WI38 (cell line): ENCODE results near the gene FNDC3A.

ENCODE experiments used
- H3K4me3 ChIP-seq: 2 replicates; pipeline ENCODE4 v1.5.1; 2011; ENCODE audit warnings: low read depth, mild to moderate bottlenecking, control low read depth, low read length
- TF ChIP-seq, protein P1 (sequence below): IDR thresholded peaks from 2 replicates; pipeline ENCODE4 v1.5.1; 2012; ENCODE audit warnings: low read depth, mild to moderate bottlenecking, control low read depth, low read length

Gene FNDC3A

DNA sequence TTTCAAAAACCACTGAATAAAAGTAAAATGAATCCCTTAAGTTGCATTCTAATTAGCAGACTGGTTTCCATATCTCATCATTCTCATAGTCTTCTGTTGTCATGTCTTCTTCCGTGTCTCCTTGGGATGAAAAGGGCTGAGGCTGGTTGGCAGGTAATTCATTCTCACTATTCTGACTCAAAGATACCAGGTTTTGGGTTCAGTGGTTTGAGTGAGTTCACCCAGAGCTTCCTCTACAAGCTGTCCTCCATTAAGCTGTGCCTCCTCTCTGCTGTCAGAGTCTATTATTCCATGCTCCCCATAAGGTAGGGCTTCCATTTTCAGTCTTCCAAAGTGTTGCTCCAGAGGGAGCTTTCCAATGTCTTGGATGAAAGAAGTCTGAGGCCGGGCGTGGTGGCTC, 68.3 kb downstream of the FNDC3A start:
- H3K4me3 ChIP-seq = no peak overlapping the region
- TF ChIP-seq, protein P1, sequence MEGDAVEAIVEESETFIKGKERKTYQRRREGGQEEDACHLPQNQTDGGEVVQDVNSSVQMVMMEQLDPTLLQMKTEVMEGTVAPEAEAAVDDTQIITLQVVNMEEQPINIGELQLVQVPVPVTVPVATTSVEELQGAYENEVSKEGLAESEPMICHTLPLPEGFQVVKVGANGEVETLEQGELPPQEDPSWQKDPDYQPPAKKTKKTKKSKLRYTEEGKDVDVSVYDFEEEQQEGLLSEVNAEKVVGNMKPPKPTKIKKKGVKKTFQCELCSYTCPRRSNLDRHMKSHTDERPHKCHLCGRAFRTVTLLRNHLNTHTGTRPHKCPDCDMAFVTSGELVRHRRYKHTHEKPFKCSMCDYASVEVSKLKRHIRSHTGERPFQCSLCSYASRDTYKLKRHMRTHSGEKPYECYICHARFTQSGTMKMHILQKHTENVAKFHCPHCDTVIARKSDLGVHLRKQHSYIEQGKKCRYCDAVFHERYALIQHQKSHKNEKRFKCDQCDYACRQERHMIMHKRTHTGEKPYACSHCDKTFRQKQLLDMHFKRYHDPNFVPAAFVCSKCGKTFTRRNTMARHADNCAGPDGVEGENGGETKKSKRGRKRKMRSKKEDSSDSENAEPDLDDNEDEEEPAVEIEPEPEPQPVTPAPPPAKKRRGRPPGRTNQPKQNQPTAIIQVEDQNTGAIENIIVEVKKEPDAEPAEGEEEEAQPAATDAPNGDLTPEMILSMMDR = no peak

DNA sequence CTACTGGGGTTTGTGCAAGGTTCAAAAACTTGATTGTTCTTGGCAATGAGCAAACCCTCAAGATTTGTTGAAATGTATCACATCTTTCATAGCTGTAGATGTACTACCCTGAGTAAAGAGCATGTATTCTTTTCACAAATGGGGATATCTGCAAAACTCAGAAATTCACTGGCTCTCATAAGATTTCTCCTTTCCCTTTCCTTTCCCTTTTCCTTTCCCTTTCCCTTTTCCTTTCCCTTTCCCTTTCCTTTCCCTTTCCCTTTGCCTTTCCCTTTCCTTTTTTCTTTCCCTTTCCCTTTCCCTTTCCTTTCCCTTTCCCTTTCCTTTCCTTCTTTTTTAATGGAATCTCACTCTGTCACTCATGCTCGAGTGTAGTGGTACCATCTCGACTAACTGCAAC, 69.1 kb downstream of the FNDC3A start:
- TF ChIP-seq, protein P1 = no peak
- H3K4me3 ChIP-seq = no peak overlapping the region

DNA sequence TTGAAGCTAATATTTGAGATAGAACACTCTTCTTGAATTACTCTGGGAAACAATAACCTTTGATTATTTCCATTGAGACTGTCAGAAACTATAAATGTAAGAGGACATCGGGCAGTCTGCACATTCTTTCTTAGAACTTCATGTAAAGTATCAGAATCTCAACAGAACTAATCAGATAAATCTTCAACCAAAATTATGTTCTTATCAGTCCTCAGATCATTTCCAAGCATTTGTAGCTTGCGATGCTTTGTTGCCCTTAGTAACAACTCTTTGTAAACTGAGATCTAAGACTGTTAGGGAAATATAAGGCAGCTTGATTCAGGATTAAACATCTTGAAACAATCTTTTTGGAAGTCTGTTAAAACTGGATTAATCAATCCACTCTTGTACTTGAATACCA, 70.3 kb downstream of the FNDC3A start:
- H3K4me3 ChIP-seq = no peak overlapping the region
- TF ChIP-seq, protein P1 = no peak

DNA sequence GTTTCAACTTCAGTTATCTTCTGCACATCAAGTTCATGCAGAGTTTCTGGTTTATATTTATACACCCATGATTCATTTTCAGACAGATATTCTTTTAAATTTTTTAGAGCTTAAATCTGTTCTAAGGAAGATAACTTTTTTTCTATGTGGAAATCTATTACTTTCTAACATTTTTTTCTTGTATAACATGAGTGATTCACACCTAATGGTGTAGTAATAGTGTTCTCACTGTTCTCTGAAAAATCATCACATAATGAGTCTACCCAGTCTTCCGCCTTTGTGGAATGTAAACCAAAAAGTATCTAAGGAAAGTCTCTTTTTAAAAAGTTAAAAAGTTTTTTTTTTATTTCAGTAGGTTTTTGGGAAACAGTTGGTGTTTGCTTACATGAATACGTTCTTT, 70.8 kb downstream of the FNDC3A start:
- no peak overlapping the region for H3K4me3 ChIP-seq
- TF ChIP-seq, protein P1 = no peak

DNA sequence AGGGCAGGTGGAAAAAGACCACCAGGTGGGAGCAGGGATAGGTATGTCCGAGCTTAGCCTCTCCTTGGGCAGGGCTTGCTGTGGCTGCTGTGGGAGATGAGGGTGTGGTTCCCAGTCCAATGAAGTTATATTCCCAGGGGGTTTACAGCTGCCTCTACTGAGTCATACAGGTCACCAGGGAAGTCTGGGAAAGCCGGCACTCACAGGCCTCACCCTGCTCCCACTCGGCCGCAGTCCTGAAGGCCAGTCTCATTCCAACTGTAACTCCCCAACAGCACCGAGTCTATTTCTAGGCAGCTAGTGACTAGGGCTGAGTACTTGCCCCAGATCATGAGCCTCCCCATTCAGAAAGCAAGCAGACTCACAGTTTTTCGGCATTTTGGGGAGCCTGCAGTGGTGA, 77.1 kb downstream of the FNDC3A start:
- TF ChIP-seq, protein P1 = no peak
- H3K4me3 ChIP-seq = no peak overlapping the region

- no peak overlapping the region for H3K4me3 ChIP-seq
- TF ChIP-seq, protein P1 = no peak
Observed at GRCh38 chr13:49053215-49053614, 77.5 kb downstream of the FNDC3A start.

DNA sequence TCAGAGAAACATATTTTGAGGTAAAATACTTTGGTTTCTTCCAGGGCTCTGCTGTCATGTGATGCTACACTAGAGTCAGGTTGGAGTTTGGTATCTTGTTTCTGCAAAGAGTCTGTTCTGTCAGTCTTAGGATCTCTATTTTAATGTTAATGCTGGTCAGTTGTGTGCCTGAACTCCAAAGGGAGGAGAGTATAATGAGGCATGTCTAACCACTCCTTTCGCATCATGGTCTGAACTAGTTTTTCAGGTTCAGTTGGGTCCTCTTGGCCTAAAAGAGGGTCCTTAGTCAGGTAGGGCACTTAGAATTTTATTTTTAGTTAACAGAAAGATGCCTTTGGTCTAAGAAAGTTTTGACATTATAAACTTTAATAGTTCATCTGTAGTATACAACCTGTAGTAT, 78.2 kb downstream of the FNDC3A start:
- no peak overlapping the region for H3K4me3 ChIP-seq
- TF ChIP-seq, protein P1 = no peak
